SK-N-MC (cell line): ENCODE results near the gene EVI5L.

Experiments
- EZH2 ChIP-seq: fragments of 200-600 bp; sonication (generic); IDR thresholded peaks from one replicate; pipeline ENCODE4 v1.6.1; 2017; ENCODE audit warnings: antibody characterized with exemption
- FOXP2 ChIP-seq: optimal IDR thresholded peaks from 2 replicates; pipeline ENCODE3; 2011; ENCODE audit warnings: mild to moderate bottlenecking, moderate library complexity; ENCODE audit not compliant: insufficient read depth; ENCODE audit errors: extremely low read length, control extremely low read depth

- TF ChIP-seq EZH2 (no peak), FOXP2 (no peak)
These were observed 17.6 kb downstream of the EVI5L start for GRCh38 chr19:7847664-7848063.
